HL-60 (cell line): ENCODE results near the gene AIM2.

ENCODE experiments used
- CTCF ChIP-seq: IDR thresholded peaks from one replicate; pipeline ENCODE4 v1.5.1; 2011; ENCODE audit warnings: low read length, control low read depth, inconsistent platforms; ENCODE audit not compliant: insufficient read depth
- POLR2AphosphoS5 ChIP-seq: IDR thresholded peaks from 2 replicates; pipeline ENCODE4 v1.6.1; 2012; ENCODE audit warnings: low read depth

DNA sequence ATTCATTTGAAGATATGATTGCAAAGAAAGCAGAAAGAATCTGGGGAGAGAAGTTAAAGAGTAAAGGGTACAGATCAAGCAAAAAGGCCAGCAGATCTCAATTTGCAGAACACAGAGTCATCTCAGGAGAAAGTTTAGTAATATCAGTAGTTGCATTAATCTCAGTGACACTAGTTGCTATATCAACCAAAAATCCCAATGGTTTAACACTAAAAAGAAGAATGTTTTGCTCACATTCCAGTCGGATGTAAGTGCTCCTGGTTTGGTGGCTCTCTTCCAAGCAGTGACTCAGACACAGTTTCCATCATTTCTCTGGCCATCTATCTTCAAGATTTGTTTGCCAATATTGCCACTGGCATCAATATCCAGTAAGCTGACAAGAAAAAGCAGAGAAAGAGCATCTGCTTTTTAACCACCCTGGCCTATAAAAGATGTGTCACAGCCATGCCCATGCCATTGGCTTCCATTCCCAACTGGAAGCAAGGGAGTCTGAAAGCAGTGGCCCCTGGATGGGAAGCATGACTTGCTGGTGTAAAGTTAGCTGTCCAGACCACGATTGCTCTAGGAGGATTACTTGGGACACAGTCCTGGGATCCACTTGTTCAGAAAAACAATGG, 45.5 kb upstream of the AIM2 start:
- TF ChIP-seq POLR2AphosphoS5 (no peak), CTCF (no peak)
